Amygdala (tissue), 56 donors: ENCODE results near the gene UBR4.

Experiments
- DNase-seq, 56 donors: peaks; one replicate each; lab custom pipeline; 2025; lab: John Stamatoyannopoulos, UW

Gene UBR4

GRCh38 chr1:19063122-19063521 lies 146.9 kb downstream of the UBR4 start:
- DNase-seq: no peak

DNA sequence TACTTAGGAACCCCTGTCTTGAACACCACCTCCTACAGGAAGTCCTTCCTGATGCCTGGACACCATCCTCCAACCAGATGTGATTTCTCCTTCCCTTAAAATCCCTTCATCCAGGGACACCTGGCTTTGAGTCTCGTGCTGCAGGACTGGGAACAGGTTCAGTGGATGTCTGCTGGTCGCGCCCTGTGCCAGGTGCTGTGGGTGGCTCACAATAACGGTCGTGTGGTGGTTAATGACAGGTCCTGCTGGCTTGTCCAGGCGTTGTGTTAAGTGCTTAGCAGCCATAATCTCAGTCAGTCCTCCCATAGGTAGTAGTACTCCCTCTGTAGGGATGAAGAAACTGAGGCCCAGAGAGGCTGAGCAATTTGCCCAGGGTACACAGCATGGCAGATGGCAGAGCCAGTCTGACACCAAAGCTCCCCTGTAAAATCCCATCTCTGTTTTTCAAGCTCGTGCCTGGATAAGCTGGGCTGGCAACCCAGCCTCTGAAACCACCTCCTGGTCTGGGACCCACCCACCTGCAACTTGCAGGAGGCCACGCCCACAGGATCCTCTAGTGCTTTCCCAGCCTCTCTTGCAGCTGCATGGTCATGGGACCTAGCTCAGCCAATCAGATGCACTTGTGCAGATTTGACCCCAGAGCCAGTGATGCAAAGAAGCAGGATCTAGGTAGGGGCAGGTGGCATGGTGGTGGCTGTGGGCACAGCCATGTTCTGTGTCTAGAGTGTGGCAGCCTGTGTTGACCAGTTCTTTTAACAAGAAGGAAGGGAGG lies 147.6 kb downstream of the UBR4 start:
- DNase-seq: no peak

- DNase-seq: no peak
These were observed 148.3 kb downstream of the UBR4 start for GRCh38 chr1:19061798-19062197.

- DNase-seq: no peak
These were observed 148.7 kb downstream of the UBR4 start for GRCh38 chr1:19061343-19061742.

GRCh38 chr1:19059773-19060172 lies 150.3 kb downstream of the UBR4 start:
- no peak for DNase-seq

DNA sequence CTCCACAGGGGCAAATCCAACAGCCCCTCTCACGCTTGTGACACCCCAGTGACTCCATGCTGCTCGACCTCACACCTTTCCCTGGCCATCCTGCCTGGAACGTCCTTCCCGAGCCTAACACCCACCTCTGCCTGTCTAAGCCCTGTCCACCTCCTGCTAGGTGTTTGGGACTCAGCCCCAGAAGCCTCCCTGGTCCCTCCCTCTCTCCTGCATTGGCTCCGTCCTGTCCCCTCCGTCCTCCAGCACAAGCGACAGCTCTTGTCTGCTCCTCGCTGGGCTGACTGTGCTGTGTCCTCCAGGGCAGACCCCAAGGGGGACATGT lies 151.6 kb downstream of the UBR4 start:
- DNase-seq: no peak

DNA sequence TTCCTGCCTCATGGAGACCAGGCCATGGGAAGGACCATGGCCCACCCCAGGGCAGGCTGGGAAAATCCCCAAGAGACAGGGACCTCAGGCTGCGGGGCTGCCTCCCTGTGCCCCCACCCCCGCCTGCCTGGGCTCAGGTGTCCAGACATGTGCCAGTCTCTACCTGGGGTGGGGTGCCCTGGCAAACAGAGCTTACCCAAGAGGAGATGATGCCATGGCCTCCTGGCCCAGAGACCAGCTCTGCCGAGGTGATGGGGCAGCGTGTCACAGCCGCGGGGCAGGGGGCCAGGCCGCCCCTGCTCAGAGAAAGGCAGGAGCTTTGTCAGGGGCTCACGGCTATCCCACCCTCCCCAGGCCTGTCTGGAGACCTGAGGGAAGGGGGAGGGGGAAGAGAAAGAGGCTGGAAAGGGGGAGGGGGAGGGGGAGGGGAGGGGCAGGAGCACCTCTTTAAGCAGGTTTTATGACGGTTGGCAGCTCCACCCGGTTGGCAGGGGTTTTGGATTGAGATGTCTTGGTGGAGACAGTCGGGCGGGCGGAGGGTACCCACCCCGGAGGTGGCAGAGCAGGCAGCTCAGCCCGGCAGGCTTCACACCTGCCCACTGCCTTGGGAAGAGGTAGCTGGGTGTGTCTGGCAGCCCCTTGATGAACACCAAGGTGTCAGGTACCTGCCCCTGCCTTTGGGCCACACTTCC lies 152.1 kb downstream of the UBR4 start:
- DNase-seq: no peak

DNA sequence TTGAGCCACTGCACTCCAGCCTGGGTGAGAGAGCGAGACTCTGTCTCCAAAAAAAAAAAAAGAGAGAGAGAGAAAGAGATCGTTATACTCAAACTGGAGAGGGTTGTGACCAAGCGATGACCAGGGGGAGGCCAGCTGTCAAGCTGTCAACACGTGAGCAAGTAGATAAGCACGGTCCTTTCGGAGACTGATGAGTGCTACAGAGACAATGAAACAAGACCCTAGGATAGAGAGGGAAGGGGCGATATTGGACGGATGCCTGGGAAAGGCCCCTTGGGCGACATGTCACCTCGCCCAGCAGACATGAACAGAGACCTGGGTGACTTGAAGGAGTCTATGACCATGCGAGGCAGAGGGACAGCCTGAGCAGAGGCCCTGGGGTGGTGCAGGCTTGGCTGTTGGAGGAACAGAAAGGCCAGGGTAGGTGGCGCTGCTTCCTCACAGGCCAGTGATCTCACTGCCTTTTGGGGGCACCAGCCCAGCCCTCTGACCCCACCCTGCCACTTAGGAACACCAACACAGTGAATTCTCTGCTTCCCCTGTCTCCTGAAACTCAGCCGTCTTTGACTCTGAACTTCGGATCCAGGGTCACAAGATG lies 152.8 kb downstream of the UBR4 start:
- no peak for DNase-seq

DNA sequence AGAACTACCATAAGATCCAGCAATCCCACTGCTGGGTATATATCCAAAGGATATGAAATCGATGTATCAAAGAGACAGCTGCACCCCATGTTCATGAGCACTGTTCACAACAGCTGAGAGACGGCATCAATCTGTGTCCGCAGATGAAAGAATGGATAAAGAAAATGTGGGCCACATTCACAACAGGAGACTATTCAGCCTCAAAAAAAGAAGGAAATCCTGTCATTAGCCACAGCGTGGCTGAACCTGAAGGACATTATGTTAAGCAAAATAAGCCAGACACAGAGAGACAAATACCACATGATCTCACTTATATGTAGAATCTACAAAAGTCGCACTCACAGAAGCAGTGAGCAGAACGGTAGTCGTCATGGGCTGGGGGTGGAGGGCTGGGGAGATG lies 154.4 kb downstream of the UBR4 start:
- no peak for DNase-seq

DNA sequence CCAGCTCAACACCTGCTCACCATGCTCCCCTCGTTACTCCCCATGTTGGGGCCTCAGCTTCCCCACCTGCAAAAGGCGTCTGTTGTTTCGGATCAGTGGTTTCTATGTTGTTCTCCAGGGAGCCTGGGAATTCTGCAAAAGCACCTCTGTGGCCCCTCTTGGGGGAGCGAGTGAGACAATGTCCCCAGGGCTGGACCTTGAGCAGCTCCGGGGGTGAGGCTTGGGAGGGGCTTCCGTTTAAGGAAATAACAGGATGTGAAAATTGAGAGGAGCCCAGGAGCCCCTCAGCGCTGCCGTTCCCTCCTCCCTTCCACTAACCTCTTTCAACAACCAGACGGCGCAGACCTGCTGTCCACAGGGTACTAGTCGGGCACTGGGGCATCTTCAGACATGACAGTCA lies 155.1 kb downstream of the UBR4 start:
- DNase-seq: no peak

DNA sequence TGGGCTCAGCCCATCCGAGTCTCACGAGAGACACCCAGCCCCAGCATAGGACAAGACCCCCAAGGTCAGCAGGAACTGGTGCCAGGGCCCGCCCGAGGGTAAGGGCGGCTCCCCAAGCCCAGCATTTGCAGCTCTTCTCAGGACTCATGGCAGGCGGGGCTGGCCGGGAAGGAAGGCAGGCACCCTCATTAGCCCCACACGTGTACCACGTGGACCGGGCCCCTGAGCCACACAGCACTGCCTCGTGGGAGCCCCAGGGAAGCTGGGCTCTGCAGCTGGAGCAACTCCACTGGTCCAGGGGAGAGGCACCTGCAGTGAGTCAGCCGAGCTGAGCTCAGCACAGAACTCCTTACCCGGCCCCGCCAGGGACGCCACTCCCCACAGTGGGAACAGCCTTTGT lies 155.8 kb downstream of the UBR4 start:
- no peak for DNase-seq

DNA sequence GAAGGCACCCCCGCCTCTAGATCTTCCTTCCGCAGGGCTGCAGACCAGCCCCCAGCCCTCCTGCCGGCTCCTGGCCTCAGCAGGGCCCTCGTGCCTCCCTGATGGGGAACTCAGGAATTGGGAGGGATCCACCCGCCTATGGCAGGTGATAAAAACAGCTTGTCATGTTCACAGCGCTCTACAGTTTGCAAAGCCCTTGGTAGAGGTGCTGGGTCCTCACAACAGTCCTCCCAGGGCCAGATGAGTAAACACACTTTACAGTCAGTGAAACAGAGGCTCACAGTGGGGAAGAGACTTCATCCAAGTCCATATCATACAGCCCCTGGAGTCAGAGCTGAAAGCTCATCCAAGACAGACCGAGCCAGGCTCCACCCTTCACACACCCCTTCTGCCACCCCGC lies 156.6 kb downstream of the UBR4 start:
- DNase-seq: no peak

- no peak for DNase-seq
These were observed 160.3 kb downstream of the UBR4 start for GRCh38 chr1:19049798-19050197.

DNA sequence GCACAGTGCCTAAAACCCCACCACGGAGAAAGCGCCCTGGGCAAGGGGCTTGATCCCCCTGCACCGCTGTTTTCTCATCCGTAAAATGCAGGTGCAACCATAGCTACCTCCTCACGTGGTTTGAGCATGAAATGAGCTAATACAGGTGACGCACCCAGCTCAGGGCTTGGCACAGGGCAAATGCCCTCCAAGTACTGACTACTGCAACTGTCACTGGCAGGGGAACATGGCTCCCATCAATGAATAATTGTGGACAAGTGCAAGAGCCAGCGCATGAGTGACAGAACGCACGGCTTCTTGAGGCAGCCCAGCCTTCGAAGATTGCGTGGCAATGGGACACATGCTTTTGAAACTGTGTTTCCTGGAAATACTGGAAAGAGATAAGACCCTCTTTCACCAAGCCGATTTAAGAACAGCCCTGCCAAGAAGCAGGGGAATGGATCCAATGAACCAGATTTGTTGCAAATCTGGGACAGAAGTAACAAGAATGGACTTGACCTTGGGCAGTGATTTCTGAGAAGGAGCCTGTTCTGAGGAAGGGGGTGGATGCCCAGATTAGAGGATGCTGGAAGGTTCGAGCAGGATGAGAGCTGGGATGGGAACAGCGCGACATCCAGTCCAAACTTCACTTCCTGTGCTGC lies 160.8 kb downstream of the UBR4 start:
- no peak for DNase-seq

GRCh38 chr1:19046972-19047731 lies 162.9 kb downstream of the UBR4 start:
- DNase-seq: no peak

GRCh38 chr1:19045898-19046880 lies 163.9 kb downstream of the UBR4 start:
- DNase-seq: no peak

DNA sequence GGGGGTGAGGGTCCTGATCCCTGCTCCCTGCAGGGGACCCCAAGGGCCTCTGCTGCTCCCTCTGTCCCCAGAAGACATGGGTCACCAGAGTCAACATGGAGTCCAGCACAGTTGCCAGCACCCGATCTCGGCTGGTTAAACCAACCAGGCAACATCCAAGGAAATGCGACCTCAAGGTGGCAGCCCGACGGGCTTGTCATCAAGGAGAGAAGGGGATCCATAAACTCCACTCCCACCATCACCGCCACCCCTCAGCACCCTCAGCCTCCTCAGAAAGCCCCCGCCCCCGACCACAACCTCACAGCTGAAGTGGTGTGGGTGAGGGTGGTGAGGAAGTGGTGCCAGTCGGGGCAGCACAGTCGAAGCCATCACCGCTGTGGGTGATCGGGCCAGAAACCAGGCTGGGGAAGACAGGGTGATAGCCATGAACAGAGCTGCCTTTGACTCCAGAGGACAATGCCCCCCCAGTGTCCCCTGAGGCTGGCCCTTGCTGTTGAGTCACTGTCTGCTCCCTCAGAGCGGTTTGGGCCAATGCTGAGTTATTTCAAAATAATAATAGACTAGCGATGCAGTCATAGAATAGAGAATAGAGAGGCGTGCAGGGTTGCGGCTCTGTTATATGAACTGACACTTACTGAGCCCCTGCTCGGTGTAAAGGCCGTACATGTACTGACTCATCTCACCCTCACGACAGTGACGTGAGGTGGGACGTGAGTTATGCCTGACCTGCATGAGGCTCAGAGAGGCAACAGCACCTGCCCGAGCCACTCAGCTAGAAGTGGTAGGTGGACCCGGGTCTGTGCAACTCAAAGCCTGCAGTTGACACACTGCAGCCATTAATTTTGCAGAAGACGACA lies 164.9 kb downstream of the UBR4 start:
- DNase-seq: peak in 48 of 56 donors; percentile 19 to 86 (median 58)

GRCh38 chr1:19044471-19044870 lies 165.6 kb downstream of the UBR4 start:
- no peak for DNase-seq
